ENCODE measurements around the gene ACBD4.

Gene ACBD4

GRCh38 chr17:45098869-45099616 is 36.4 kb upstream of the ACBD4 start:
- TF ChIP-seq MAX (IDR thresholded peaks at IDR 0.05) = no peak
- no peak for TF ChIP-seq REST (IDR thresholded peaks at IDR 0.05; ENCODE audit: low read depth)
- peak; percentile 77 for TF ChIP-seq RAD21 (IDR thresholded peaks at IDR 0.05; ENCODE audit: low read depth)

GRCh38 chr17:45101546-45101882 is 34.0 kb upstream of the ACBD4 start:
- TF ChIP-seq NFIC (IDR thresholded peaks at IDR 0.05) (no peak), EP300 (IDR thresholded peaks at IDR 0.05; ENCODE audit: borderline replicate concordance) (no peak), TAF1 (IDR thresholded peaks at IDR 0.05; ENCODE audit: low read depth) (no peak), USF1 (IDR thresholded peaks at IDR 0.05) (no peak), RAD21 (IDR thresholded peaks at IDR 0.05; ENCODE audit: low read depth) (no peak), REST (IDR thresholded peaks at IDR 0.05; ENCODE audit: low read depth) (no peak), YY1 (IDR thresholded peaks at IDR 0.05; ENCODE audit: low read depth) (no peak), EGR1 (IDR thresholded peaks at IDR 0.05) (no peak), TCF12 (IDR thresholded peaks at IDR 0.05; ENCODE audit: low read depth) (no peak), TEAD4 (IDR thresholded peaks at IDR 0.05) (no peak), MAX (IDR thresholded peaks at IDR 0.05) (no peak), FOXM1 (IDR thresholded peaks at IDR 0.05; ENCODE audit: borderline replicate concordance, low read depth) (no peak), ZBTB7A (IDR thresholded peaks at IDR 0.05; ENCODE audit: low read depth) (no peak)

GRCh38 chr17:45101883-45102811 is 33.3 kb upstream of the ACBD4 start:
- TF ChIP-seq MAX (IDR thresholded peaks at IDR 0.05) = no peak
- TF ChIP-seq CREB1 (IDR thresholded peaks at IDR 0.05; ENCODE audit: low read depth) = no peak
- no peak for TF ChIP-seq EP300 (IDR thresholded peaks at IDR 0.05; ENCODE audit: borderline replicate concordance)
- TF ChIP-seq REST (IDR thresholded peaks at IDR 0.05; ENCODE audit: low read depth) = no peak
- TF ChIP-seq NFIC (IDR thresholded peaks at IDR 0.05) = no peak
- no peak for TF ChIP-seq YY1 (IDR thresholded peaks at IDR 0.05; ENCODE audit: low read depth)
- TF ChIP-seq TCF12 (IDR thresholded peaks at IDR 0.05; ENCODE audit: low read depth) = no peak
- TF ChIP-seq ZBTB7A (IDR thresholded peaks at IDR 0.05; ENCODE audit: low read depth) = no peak
- no peak for TF ChIP-seq EGR1 (IDR thresholded peaks at IDR 0.05)

GRCh38 chr17:45102856-45103255 is 32.6 kb upstream of the ACBD4 start:
- TF ChIP-seq EP300 (IDR thresholded peaks at IDR 0.05; ENCODE audit: borderline replicate concordance) = no peak
- no peak for TF ChIP-seq YY1 (IDR thresholded peaks at IDR 0.05; ENCODE audit: low read depth)
- no peak for TF ChIP-seq TAF1 (IDR thresholded peaks at IDR 0.05; ENCODE audit: low read depth)
- TF ChIP-seq ZBTB7A (IDR thresholded peaks at IDR 0.05; ENCODE audit: low read depth) = no peak
- TF ChIP-seq TCF12 (IDR thresholded peaks at IDR 0.05; ENCODE audit: low read depth) = no peak

All from Ishikawa (cell line).